ENCODE data around the gene ZDHHC5. TPM values are rescaled to one million over a fixed set of nuclear protein-coding genes. Genes with fewer than 3 reads are reported as not detected.

The ZDHHC5 gene
- total and polyA plus RNA-seq, 2 of the 13 experiments (the other 11 are each of a cell fraction or from before 2014, with no cell fraction given): 26.6 to 34.0 TPM

- TF ChIP-seq ZNF30 (CRISPR knock-in tag; IDR thresholded peaks at IDR 0.05) (peak; percentile 53; the same call in 1 of the 2 replicates), TOE1 (CRISPR knock-in tag; IDR thresholded peaks at IDR 0.05) (no peak), ZNF747 (CRISPR knock-in tag; IDR thresholded peaks at IDR 0.05; ENCODE audit: borderline replicate concordance) (peak; percentile 59; the same call in 1 of the 2 replicates), ZFP90 (CRISPR knock-in tag; IDR thresholded peaks at IDR 0.05; ENCODE audit: borderline replicate concordance) (peak; percentile 89; the same call in 1 of the 2 replicates), MIXL1 (CRISPR knock-in tag; IDR thresholded peaks at IDR 0.05) (peak; percentile 58; the same call in 1 of the 2 replicates), ZNF839 (CRISPR knock-in tag; IDR thresholded peaks at IDR 0.05; ENCODE audit: borderline replicate concordance) (peak; percentile 95), POLR2AphosphoS5 (IDR thresholded peaks at IDR 0.05; ENCODE audit: low read depth, low read length) (peak; percentile 52; the same call in 1 of the 2 replicates), MAX (IDR thresholded peaks at IDR 0.05) (peak; percentile 80), HOXA7 (CRISPR knock-in tag; IDR thresholded peaks at IDR 0.05) (no peak), IRF9 (CRISPR knock-in tag; IDR thresholded peaks at IDR 0.05; ENCODE audit: borderline replicate concordance) (0 out of 2 replicates have a peak, but pooled peaks have one; percentile 0), ZFP41 (CRISPR knock-in tag; IDR thresholded peaks at IDR 0.05; ENCODE audit: borderline replicate concordance) (peak; percentile 70; the same call in 1 of the 2 replicates), NFKBIZ (CRISPR knock-in tag; IDR thresholded peaks at IDR 0.05) (no peak), ZBTB40 (IDR thresholded peaks at IDR 0.05) (peak; percentile 85), ZBTB40 (CRISPR knock-in tag; IDR thresholded peaks at IDR 0.05) (no peak), ZNF784 (CRISPR knock-in tag; IDR thresholded peaks at IDR 0.05; ENCODE audit: borderline replicate concordance) (peak; percentile 20), ZNF616 (CRISPR knock-in tag; IDR thresholded peaks at IDR 0.05; ENCODE audit: low read depth) (no peak), IRF2 (CRISPR knock-in tag; IDR thresholded peaks at IDR 0.05) (peak; percentile 7; the same call in 1 of the 2 replicates), SRF (IDR thresholded peaks at IDR 0.05; ENCODE audit: low read depth, low read length) (peak; percentile 91), HHEX (CRISPR knock-in tag; IDR thresholded peaks at IDR 0.05) (0 out of 2 replicates have a peak, but pooled peaks have one; percentile 8)
Measured at GRCh38 chr11:57712256-57713150, 44.6 kb downstream of the ZDHHC5 start, which contains the start of gene TMX2 (continued).
